ENCODE data around the gene ZBTB24.
"Not testable (repeated sequence)": the region's sequence is repeated elsewhere in the genome, so short reads cannot be mapped to it uniquely, and the experiment has no call there.

Gene ZBTB24

DNA sequence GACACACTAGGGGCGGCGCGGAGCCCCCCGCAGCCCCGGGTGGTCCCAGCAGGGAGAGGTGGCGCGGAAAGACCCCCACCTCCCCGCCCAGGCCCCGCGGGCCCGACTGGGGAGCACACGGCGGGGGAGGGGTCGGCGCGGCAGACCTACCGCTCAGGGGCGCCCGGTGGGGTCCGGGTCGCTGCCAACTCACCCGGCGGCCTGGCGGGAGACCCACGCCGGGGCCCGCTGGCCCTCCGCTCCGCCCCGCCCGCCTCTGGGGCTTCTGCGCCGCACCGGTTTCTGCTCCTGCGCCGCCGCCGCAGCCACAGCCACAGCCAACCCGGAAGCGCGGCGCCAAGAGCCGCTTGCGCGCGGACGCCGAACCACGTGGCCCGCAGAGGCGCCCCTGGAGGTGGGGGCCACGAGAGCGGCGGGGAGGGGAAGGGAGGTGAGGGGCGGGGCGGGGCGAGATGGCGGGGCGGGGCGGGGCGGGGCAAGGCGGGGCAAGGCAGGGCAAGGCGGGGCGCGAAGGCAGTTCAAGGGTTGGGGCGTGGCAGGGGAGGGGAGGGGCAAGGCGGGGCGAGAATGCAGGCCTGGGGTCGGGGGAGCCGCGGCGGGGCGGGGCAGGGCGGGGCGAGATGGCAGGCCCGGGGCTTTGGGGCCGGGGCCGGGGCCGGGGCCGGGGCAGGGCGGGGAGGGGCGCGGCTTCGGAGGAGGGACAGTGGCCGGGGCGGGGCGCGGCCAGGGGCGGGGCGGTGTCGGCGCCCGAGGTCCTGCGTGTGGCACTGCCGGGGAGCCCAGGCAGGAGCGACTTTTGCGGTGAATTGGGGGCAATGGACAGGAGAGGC lies at the start of gene ZBTB24:
TSS of gene ZBTB24 (minus strand) at position 315 of the 830 bp plus-strand sequence. CDS start 1,193 bp downstream, outside the sequence.
- DNase-seq (ENCODE audit: low read depth in 2 of 2), result peak; percentile 74 to 88

DNA sequence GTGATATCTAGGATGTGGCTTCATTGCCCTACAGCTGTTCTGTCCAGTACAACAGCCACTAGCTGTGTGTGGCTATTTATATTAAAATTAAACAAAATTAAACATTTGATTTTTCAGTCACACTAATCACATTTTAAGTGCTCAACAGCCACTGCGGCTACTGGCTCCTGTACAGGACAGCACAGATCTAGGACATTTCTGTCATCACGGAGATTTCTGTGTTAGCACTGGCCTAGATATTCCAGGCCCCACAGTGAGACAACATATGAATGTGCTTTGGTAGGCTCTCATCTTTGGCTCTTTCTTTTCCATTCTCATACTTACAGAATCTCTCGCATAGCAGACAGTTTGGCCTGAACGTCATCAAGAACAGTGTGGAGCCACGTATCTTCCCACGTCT lies 48.4 kb upstream of the ZBTB24 start:
- DNase-seq (ENCODE audit: low read depth in 2 of 2), result no peak

DNA sequence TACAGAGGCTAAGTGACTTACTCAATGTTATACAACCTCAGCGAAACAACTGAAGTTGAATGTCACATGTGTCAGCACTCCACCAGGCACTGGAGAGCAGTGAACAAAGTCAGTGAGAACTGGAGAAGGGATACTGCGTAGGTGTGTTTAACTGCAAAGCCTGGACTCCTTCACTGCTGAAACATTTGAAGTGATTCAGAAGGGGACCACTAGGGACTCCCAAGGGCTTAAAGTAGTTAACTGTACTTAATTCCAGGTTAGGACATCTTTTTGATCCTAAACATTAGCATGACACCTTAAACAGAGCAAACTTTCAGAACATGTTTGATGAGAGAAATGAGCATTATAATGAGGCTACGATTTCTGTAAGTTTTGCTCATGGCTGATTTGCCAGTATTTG lies 45.0 kb upstream of the ZBTB24 start:
- no peak for DNase-seq (ENCODE audit: low read depth in 2 of 2)

DNA sequence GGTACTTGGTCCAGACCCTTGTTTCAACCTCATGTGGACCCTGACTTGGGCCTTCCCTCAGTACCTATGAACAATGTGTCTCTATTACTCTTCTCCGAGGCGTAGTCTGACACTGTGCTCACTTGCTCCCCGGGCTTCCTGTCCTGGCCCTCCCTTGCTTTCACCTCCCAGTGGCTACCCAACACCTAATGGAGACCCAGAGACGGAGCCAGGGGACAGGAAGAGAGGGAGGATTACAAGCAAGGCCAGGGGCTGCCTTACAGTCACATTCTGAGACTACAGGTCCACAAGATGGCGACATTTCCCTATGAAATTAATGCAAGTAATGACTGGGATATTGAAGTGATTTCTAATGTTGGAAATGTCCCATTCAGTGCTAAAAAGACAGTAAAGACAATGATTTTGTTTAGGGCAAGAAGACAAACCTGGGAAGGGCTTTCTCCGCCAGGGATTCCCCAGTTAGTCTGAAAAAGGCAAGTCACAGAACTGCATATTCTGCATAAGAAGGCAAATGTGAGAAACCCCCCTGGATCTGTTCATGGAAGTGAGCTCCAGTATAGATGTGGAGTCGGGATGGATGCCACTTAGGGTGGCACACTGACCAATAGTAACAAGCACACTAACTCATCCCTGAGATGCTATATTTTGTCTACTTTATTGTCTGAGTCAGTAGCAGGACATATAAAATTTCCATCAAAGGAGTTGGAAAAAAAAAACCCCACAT lies 44.0 kb upstream of the ZBTB24 start:
- no peak for DNase-seq (ENCODE audit: low read depth in 2 of 2)

DNA sequence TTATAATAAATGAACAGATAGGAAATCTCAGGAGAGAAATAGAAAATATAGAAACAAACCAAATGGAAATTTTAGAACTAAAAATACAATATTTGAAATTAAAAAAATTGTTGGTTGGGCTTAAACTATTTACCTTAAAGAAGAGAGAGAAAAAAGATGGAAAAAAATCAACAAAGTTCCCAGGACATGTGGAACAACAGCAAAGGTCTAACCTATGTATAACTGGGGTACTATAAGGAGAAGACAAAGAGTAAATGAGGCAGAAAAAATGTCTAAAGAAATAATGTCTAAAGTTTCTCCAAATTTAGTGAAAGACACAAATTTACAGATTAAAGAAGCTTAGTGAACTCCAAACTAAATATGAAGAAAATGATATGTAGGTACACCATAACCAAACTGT lies 41.1 kb upstream of the ZBTB24 start:
- no peak for DNase-seq (ENCODE audit: low read depth in 2 of 2)

DNA sequence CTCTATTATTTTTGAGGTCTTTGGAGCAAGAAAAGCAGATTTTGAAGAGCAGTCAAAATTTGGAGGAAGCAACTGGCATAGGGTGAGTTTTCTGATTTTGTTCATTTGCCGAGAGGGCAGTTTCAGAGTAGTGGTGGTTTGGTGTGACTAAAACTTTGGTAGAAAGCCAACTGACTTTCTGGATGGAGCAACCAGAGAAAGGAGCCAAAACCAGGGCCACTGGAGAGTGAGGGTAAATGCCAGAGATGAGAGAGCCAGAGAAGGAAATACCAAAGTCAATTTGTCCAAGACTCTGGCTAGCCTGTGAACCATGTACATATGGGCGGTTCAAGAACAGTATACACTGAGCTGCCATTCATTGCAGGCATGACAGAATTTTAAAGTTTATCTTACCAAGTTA lies 40.5 kb upstream of the ZBTB24 start:
- no peak for DNase-seq (ENCODE audit: low read depth in 2 of 2)

DNA sequence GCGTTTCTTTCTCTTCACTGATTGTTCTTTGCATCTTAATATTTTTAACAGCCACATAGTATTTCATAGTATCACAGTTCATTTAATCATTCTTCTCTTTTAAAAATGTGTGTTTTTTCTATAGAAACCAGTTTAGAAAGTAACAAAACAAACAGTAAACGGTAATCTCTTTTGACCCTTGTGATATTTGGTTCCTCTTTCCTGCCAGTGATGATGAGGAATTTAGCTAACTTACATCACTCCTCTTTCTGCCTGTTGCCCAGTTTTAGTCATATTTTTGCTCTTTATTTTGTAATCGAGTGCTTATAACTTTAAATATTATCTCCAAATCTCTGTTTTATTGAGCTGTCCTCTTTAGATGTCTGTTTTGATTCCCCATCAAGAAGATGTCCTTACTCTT lies 38.1 kb upstream of the ZBTB24 start:
- DNase-seq (ENCODE audit: low read depth in 2 of 2), result no peak

DNA sequence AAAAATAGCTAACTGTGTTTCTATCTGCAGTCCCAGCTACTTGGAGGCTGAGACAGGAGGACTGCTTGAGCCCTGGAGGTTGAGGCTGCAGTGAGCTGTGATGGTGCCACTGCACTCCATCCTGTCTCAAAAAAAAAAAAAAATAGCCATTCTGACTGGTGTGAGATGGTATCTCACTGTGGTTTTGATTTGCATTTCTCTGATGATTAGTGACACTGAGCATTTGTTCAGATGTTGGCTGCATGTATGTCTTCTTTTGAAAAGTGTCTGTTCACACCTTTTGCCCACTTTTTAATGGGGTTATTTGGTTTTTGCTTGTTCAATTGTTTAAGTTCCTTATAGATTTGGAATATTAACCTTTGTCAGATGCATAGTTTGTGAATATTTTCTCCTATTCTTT lies 36.6 kb upstream of the ZBTB24 start:
- DNase-seq (ENCODE audit: low read depth in 2 of 2), result not testable (repeated sequence)

DNA sequence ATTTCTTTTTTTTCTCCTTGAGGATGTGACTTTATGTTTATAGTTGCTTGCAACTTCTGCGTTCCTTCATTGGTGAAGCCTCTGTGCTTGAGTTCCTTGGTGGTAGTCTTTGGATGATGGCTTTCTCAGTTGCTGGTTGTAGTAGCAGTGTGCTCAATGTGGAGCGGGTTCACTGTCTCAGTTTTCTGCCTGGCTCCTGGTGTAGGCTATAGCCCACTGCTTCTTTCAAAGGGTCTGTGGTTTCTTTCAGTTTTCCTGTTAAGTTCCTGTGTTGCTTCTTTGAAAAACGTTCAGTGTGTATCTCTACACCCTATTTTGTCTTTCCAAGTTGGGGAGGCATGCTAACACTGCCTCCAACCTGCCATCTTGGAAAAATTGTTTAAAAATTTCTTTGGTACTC lies 33.9 kb upstream of the ZBTB24 start:
- no peak for DNase-seq (ENCODE audit: low read depth in 2 of 2)

DNA sequence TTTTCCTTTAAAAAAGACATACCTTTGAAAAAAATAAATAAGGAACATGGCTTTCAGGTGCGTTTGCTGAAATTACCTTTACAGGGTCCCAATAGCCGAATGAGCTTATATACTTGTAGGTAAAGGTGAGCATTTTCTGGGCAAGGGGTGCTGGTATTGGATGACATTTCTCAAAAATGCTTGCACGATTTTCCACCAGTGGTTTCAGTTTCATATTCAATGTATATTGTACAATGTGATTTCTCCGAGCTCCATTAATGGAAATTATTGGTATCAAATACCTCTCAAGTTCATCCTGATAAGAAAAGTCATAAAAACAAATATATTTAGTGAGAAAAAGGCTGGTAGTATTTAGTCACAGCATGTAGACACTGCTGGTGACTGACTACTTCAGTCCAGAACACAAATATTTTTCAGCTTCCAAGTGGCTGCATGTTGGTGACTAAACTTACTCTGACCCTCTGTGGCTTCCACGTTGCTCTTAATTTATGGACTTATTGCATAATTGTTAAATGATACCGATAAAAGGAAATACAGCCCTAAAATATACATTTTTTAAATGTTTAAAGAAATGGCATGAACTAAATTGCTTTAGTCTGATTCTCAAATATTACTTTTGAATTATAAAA lies 32.9 kb upstream of the ZBTB24 start:
- DNase-seq (ENCODE audit: low read depth in 2 of 2), result no peak

DNA sequence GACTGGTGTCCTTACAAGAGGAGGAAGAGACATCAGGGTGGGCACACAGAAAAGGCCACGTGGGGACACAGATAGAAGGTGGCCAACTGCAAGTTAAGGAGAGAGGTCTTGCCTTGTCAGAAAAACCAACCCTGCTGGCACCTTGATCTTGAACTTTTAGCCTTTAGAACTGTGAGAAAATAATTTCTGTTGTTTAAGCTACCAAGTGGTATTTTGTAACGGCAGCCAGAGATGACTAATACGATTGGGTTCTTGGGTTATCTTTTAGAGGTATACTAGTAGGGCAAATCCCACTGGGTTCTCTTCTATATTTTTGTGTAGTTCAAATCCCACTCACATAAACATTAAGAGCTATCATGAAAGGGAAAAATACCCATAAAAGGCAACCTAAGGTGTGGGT lies 31.9 kb upstream of the ZBTB24 start:
- DNase-seq (ENCODE audit: low read depth in 2 of 2), result no peak

DNA sequence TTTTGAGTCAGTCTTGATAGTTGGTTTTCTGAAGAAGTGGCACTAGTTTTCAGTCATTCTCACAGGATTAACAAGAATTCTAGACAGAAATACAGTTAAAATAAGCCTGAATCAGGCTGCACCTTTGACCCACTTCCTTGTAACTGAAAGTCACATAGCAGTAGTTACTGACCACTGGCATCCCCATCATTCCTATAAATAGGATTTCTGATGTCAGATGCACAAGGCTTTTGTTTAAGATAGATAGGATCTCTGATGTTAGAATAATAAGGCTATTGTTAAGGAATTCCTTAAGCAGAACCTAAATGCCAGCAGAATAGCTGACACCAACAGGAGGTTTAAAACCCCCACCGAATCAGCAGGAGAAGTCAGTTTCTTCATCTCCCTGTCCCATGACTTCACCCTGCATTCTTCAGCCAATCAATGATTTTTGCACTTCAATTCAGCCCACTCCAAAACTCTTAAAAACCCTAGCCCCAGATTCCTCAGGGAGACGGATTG lies 30.6 kb upstream of the ZBTB24 start:
- DNase-seq (ENCODE audit: low read depth in 2 of 2), result no peak

DNA sequence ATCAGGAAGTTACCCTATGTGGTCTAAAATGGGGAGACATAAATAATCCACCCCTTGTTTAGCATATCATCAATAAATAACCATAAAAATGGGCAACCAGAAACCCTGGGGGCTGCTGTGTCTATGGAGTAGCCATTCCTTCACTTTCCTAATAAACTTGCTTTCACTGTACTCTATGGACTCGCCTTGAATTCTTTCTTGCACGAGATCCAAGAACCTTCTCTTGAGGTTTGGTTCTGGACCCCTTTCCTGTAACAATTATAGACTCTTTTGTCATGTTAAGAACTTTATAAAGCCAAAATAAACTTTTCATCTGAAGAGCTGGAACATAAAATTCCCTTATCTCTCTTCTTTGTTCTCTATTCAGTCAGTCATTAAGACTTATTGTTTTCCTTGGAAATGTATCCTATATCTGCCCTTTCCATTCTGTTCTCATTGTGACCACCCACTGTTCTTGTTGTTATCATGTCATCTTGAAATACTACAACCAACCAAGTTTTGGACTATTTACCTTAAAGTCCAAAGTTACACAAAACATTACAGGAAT lies 29.3 kb upstream of the ZBTB24 start:
- no peak for DNase-seq (ENCODE audit: low read depth in 2 of 2)

DNA sequence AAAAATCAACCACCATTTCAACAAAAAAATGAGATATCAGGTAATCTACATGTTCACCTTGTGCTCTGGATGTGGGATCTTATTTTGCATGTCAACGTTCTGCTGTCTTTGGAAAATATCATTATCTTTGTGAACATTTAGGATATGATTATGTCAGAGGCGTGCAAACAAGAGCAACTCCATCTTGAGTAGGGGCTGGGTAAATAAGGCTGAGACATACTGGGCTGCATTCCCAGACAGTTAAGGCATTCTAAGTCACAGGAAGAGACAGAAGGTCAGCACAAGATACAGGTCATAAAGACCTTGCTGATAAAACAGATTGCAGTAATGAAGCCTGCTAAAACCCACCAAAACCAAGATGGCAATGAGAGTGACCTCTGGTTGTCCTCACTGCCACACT lies 28.8 kb upstream of the ZBTB24 start:
- DNase-seq (ENCODE audit: low read depth in 2 of 2), result no peak

DNA sequence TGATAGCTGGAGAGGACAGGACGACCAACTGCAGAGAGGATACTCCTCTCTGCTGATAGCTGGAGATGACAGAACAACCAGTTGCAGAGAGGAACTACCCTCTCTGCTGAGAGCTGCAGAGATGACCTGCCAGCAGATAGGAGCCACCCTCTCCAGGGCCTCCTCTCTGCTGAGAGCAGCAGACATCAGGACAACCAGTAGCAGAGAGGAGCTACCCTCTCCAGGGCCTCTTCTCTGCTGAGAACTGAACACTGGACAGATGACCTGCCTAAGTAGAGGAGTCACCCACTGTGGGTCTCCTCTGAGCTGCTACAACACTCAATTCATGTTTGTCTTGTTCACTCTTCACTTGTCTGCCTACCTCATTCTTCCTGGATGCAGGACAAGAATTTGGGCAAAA lies 27.3 kb upstream of the ZBTB24 start:
- DNase-seq (ENCODE audit: low read depth in 2 of 2), result no peak

DNA sequence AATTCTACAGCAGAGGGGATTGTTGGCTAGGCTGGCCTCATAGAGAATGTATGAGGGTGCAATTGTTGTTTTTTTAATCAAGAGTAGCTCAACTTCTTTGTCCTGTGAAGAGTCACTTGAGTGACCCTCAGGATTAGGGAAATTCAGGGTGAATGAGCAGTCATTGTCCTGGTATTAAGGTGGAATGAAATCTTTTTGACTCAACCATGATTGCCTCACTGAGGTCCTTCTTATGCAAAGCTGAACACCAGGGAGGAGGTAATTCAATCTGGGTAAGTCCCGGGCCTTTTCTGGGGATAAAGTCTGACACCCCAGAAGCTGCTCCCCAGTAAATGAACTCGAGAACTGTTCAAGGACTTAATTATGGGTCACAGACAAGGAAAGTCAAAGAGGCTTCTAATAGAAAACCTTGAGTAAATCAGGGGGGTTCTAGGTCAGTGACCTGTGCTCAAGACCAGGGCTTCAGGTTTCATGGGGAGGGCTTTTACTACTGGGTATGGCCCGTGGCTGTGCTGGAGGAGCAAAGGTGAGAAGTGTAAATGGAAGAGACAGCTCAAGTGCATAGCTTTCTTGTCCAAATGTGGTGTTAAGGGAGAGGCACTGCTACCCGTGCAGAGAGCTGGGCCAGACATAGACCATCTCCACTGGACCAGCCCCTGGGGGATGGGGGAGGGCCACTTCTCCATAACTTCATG lies 25.3 kb upstream of the ZBTB24 start:
- DNase-seq (ENCODE audit: low read depth in 2 of 2), result no peak

DNA sequence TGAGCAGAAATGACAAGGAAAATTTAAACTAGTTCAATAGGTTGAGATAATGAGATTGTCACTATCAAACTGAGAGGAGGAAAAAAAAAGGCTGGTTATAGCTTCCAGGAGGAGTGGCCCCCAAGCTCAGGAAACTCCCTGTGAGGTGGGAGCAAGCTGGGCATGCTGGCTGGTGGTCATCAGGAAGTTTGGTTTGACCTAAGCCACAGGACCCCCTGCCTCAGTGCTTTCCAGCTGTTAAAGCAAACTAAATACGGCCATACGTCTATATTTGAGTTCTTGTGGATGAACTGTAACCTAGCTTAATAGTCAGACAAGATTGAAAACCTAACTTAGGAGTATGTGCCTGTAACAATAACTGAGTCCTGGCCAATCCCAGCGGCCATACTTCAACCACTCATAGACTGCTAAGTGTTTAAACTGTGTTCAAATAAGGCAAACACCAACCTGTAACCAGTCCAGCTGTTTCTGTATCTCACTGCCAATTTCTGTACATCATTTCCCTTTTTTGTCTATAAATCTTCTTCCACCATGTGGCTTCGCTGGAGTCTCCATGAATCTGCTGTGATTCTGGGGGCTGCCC lies 24.6 kb upstream of the ZBTB24 start:
- DNase-seq (ENCODE audit: low read depth in 2 of 2), result no peak

DNA sequence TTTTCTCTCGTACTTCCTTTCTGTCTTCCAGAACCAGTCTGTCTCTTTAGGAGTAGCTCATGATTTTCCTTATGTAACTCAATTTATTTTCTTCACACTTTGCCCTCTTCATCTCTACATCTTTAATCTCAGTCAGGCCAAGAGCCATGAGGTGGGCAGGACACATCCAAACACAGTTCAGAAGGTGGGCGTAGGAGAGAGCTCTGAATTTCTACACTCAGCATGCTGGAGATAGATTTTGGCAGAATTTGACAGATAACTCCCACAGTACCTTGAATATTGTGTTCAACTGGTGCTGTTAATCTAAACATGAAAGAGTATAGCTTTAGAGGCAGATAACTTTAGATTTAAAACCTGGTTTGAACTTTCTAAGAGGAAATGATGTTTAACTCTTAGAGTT lies 23.8 kb upstream of the ZBTB24 start:
- no peak for DNase-seq (ENCODE audit: low read depth in 2 of 2)

DNA sequence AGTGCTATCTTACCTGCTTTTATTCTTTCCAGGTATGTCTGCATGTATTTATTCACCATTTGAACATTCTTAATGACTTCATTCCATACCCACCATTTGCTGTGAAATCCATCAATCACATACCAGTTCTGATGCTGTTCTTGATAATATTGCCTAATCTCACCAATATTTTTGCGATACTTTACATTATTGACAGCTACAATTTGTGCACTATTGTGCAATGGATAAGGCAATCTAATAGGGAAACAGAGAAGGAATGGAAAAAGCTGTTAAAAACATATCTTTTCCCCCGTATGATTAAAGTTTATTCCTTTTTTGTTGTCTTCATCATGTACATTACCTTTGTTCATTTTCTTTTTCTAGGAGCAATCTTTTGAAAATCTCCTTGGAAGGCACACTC lies 23.3 kb upstream of the ZBTB24 start:
- no peak for DNase-seq (ENCODE audit: low read depth in 2 of 2)

DNA sequence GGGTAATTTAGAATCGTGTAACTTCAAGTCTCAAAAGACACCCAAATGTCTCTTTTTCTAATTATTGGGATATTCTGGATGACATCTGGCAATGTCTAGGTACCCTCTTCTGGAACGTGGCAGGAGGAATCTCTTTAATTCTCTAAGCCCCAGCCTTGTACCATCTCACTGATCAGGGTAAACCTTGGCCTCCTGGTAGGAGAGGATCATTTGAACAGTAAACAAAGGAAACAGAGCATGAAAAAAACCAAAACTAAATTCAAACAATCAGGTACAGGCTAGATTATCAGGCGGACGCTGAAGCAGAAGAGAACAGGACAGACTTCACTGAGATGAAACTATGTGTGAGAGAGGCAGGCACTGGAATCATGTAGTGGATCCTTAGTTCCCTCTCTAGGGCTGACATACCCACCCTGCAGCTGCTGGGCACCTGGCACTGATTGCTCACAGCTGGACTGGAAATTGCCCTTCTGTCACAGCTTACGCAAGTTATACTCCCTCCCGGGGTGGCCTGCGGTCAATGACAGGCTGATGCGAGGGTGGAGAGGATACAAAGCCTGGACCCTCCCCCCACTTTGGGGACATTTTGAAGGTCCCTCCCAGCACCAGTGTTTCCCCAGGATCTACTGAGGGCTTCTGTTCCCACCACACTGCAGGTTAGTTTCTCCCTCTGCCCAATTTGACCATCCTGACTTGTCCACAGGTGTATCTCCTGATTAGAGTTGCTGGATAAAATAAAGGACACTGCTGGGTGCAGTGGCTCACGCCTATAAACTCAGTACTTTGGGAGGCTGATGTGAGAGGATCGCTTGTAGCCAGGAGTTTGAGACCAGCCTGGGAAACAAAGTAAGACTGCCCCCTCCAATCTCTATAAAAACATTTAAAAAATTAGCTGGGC lies 20.6 kb upstream of the ZBTB24 start:
- no peak for DNase-seq (ENCODE audit: low read depth in 2 of 2)

Data from stimulated activated CD8-positive, alpha-beta memory T cell treated with anti-CD3 and anti-CD28 coated beads, Interleukin-7, amount 100 ng/mL, for 4 hours (primary cell).